WI38 (cell line): Measurements from ENCODE around the gene LILRA1.
"Not testable (repeated sequence)": the region's sequence is repeated elsewhere in the genome, so short reads cannot be mapped to it uniquely, and the experiment has no call there.

Source experiments
- H3K4me3 ChIP-seq: 2 replicates; pipeline ENCODE4 v1.5.1; 2011; ENCODE audit warnings: low read depth, mild to moderate bottlenecking, control low read depth, low read length
- TF ChIP-seq, protein P1 (sequence below): IDR thresholded peaks from 2 replicates; pipeline ENCODE4 v1.5.1; 2012; ENCODE audit warnings: low read depth, mild to moderate bottlenecking, control low read depth, low read length

The LILRA1 gene

DNA sequence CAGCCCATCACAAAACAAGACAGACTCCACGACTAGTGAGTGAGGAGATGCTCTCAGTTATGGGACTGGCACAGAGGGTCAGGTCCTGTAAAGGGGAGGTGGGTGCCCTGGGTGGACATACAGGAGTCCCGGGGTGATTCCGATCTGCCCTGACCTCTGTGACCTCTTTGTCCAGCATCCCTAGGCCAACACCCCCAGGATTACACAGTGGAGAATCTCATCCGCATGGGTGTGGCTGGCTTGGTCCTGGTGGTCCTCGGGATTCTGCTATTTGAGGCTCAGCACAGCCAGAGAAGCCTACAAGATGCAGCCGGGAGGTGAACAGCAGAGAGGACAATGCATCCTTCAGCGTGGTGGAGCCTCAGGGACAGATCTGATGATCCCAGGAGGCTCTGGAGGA is 6.4 kb upstream of the LILRA1 start:
- H3K4me3 ChIP-seq = no peak overlapping the region
- TF ChIP-seq, protein P1, sequence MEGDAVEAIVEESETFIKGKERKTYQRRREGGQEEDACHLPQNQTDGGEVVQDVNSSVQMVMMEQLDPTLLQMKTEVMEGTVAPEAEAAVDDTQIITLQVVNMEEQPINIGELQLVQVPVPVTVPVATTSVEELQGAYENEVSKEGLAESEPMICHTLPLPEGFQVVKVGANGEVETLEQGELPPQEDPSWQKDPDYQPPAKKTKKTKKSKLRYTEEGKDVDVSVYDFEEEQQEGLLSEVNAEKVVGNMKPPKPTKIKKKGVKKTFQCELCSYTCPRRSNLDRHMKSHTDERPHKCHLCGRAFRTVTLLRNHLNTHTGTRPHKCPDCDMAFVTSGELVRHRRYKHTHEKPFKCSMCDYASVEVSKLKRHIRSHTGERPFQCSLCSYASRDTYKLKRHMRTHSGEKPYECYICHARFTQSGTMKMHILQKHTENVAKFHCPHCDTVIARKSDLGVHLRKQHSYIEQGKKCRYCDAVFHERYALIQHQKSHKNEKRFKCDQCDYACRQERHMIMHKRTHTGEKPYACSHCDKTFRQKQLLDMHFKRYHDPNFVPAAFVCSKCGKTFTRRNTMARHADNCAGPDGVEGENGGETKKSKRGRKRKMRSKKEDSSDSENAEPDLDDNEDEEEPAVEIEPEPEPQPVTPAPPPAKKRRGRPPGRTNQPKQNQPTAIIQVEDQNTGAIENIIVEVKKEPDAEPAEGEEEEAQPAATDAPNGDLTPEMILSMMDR = no peak

DNA sequence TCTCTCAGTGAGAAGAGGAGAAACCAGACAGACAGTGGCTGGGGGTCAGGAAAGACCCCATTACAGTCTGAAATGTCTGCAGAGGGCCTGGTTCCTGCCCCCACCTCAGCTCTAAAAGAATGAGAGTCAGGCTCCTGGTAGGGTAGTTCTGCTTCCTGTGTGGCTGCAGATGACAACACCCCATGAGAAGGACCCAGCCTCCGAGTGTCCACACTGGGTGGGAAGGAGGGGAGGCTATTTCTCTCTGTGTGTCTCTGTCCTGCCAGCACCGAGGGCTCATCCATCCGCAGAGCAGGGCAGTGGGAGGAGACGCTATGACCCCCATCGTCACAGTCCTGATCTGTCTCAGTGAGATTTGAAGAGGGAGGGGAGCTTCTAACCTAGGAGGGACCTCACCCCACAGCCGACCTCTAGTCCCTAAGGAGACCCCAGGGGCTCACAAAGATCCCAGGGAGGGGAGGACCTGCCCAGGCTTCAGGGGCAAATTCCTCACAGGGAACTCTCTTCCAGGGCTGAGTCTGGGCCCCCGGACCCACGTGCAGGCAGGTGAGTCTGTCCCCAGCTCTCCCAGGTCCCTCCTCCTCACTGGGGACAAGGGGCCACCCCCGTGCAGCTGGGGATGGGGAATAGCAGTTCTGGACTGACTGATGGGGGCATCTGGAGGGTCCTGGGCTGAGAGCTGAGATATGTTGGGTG is 647 bp downstream of the LILRA1 start:
- H3K4me3 ChIP-seq = not testable (repeated sequence)

DNA sequence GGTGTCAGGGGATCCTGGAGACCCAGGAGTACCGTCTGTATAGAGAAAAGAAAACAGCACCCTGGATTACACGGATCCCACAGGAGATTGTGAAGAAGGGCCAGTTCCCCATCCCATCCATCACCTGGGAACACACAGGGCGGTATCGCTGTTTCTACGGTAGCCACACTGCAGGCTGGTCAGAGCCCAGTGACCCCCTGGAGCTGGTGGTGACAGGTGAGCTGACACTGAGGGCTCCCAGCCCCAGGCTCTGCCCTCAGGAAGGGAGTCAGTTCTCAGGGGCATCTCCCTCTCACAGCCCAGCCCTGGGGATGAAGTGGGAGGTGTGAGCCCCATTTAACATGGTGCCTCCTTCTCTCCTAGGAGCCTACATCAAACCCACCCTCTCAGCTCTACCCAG is 1.3 kb downstream of the LILRA1 start:
- TF ChIP-seq, protein P1 = no peak

DNA sequence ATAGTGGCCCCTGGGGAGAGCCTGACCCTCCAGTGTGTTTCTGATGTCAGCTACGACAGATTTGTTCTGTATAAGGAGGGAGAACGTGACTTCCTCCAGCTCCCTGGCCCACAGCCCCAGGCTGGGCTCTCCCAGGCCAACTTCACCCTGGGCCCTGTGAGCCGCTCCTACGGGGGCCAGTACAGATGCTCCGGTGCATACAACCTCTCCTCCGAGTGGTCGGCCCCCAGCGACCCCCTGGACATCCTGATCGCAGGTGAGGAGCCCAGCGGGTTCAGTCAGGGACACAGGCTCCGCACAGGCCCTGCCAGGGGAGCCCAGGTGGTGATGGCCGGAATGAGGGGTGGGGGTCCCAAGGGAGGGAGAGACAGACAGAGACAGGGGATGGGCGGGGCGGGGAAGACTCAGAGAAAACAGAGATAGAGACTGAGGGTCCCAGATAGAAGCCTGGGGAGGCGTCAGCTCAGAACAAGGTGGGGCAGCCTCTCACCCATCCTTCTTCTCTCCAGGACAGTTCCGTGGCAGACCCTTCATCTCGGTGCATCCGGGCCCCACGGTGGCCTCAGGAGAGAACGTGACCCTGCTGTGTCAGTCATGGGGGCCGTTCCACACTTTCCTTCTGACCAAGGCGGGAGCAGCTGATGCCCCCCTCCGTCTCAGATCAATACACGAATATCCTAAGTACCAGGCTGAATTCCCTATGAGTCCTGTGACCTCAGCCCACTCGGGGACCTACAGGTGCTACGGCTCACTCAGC is 2.4 kb downstream of the LILRA1 start:
- H3K4me3 ChIP-seq = not testable (repeated sequence)

More for the DNA sequence above, 1.3 kb downstream of the LILRA1 start:
- H3K4me3 ChIP-seq = no peak overlapping the region

DNA sequence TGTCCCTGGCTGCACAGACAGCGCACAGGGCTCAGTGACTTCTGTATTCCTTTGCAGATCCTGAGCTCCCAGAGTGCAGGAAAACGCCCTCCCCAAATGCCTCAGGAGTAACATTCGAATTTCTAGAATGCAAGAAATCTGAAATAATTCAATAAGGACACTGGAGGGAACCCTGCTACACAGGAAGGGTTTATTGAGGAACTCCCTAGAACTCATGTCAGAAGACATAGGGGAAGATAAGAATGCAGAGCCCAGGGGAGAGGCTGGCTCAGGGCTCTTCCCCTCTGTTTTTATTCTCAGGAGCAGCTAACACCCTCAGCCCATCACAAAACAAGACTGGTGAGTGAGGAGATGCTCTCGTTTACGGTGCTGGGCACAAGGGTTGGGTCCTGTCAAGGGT is 6.8 kb downstream of the LILRA1 start:
- TF ChIP-seq, protein P1 = no peak

DNA sequence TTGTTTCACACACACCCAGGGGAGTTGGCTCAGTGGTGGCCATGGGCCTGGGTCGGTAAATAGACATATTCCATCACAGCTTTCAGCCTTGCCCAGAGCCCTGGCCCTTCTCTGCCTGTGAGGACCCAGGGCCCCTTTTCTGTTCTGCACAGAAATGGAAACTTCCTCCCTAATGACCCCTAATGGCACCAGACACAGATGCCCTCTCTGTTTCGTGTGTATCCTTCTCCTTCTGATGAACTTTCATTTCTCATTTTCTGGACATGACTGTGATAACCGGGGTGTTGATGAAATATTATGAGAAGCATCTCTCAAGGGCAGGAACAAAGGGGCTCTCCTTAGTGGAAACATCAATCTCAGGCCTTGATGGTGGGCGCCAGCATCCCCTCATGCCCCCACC is 12.8 kb downstream of the LILRA1 start:
- no peak overlapping the region for H3K4me3 ChIP-seq
- TF ChIP-seq, protein P1 = no peak

More for the DNA sequence above, 6.8 kb downstream of the LILRA1 start:
- no peak overlapping the region for H3K4me3 ChIP-seq

DNA sequence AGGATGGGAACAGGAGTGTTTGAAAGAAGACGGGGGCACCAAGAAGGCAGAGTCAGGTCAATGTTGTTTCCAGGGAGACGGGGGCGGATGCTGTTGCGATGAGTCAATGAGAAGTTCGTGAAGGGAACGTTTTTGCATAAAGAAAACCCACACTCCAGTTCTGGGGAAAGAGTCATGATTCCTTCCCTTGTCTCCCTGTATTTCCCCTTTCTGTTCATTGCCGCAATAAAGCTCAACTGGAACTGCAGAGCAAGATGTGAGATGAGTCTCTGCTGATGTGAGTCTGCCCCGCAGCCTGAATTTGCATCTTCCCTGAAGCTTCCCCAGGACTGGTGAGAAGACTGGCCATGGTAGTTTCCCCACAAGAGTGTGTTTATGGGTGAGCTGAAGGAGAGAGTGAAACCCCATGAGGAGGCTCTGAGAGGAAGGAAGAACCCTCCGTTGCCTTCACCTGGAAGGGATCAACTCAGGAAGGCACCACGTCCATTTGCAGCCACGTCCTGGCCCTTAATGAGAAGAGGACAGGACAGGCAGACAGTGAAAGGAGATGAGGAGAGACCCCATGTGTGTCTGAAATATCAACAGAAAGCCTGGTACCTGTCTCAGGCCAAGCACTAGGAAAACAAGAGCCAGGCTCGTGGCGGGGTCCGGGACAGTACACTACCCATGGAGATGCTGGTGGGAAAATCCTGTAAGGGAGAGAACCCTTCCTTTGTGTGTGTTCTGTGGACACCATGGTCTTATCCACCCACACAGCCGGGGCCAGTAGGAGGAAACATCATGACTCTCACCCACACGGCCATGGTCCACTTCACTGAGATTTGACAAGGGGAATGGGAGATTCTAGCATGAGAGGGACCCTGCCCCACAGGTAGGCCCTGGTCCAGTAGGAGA is 13.7 kb downstream of the LILRA1 start:
- H3K4me3 ChIP-seq = no peak overlapping the region
- TF ChIP-seq, protein P1 = no peak

DNA sequence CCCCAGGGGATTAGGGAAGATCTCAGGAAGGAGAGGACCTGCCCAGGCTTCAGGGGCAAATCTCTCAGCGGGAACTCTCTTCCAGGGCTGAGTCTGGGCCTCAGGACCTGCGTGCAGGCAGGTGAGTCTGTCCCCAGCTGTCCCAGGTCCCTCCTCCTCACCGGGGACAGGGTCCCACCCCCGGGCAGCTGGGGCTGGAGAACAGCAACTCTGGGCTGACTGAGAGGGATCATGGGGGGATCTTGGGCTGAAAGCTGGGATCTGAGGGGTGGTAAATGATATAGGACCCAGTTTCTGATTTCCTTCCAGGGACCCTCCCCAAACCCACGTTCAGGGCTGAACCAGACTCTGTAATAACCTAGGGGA is 14.3 kb downstream of the LILRA1 start:
- no peak overlapping the region for H3K4me3 ChIP-seq
- TF ChIP-seq, protein P1 = no peak
